Uterus (tissue), 2 donors: ENCODE results near the gene SEPTIN11.

Experiments
- POLR2A ChIP-seq, 2 donors: fragments of 450-650 bp; IDR thresholded peaks; one replicate each; pipeline ENCODE4 v1.6.1; 2016; ENCODE audit warnings: antibody characterized with exemption in 2 of 2, mild to moderate bottlenecking in 1 of 2, moderate library complexity in 1 of 2
- TF ChIP-seq, protein P1 (sequence below), 4 experiments: fragments of 200-600 bp in 2 of 4; fragments of 450-650 bp in 2 of 4; sonication (generic) in 2 of 4; IDR thresholded peaks; one replicate each; pipeline ENCODE4 v1.5.1; 2016 to 2019; ENCODE audit warnings: antibody characterized with exemption in 4 of 4, mild to moderate bottlenecking in 2 of 4, moderate library complexity in 1 of 4

DNA sequence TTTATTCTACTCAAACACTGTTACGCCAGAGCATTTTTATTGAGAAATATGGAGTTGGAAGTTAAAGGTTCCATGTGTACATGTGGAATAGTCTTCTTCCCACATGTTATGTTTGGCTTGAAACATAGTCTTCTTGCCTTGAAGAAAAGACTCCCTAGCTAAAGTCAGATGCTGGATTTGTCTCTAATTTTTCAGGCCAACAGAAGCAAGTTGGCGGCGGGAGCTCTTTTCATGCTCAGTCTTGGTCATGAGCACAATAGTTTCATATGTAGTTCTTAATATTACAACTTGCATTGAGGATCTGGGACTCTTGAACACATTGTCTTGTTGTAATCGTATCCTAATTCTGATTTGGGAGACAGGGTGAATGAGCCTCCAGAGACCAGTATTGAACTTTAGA, 19.4 kb downstream of the SEPTIN11 start:
- TF ChIP-seq, protein P1, sequence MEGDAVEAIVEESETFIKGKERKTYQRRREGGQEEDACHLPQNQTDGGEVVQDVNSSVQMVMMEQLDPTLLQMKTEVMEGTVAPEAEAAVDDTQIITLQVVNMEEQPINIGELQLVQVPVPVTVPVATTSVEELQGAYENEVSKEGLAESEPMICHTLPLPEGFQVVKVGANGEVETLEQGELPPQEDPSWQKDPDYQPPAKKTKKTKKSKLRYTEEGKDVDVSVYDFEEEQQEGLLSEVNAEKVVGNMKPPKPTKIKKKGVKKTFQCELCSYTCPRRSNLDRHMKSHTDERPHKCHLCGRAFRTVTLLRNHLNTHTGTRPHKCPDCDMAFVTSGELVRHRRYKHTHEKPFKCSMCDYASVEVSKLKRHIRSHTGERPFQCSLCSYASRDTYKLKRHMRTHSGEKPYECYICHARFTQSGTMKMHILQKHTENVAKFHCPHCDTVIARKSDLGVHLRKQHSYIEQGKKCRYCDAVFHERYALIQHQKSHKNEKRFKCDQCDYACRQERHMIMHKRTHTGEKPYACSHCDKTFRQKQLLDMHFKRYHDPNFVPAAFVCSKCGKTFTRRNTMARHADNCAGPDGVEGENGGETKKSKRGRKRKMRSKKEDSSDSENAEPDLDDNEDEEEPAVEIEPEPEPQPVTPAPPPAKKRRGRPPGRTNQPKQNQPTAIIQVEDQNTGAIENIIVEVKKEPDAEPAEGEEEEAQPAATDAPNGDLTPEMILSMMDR (IDR thresholded peaks at IDR 0.05), result no peak
- TF ChIP-seq POLR2A (IDR thresholded peaks at IDR 0.05), result no peak
